RWPE1 (cell line): ENCODE data around the gene TANC2.
"Not testable (repeated sequence)": the region's sequence is repeated elsewhere in the genome, so short reads cannot be mapped to it uniquely, and the experiment has no call there.

ENCODE experiments used
- CTCF ChIA-PET: fragments of 350-600 bp; sonication (Branson Sonifier 250); formaldehyde crosslinking; extraction: SDS; loops from one replicate; lab custom pipeline; 2021; lab: Yijun Ruan, JAX
- POLR2A ChIA-PET: fragments of 400-600 bp; formaldehyde crosslinking; extraction: SDS; loops from one replicate; lab custom pipeline; 2020; ENCODE audit warnings: antibody characterized with exemption; ENCODE audit not compliant: low non-redundant PET; lab: Yijun Ruan, JAX
- DNase-seq: peaks from one replicate; pipeline ENCODE4 v3.0.0; 2012; ENCODE audit warnings: low spot score
- H3K27ac ChIP-seq: fragments of 450-650 bp; 2 replicates; pipeline ENCODE4 v1.5.1; 2017
- TF ChIP-seq, protein P1 (sequence below): fragments of 450-650 bp; conservative IDR thresholded peaks from 2 replicates; pipeline ENCODE4 v1.5.1; 2017; ENCODE audit warnings: low read depth, mild to moderate bottlenecking

Gene TANC2

GRCh38 chr17:62967205-62967529 lies 1.1 kb downstream of the TANC2 start:
- H3K27ac ChIP-seq: peak overlapping the region; percentile 95
- no peak for DNase-seq
- POLR2A ChIA-PET: no interaction called here
- CTCF ChIA-PET: interaction anchor here (0.6 to 1.5 kb wide), 2 partner anchors 288 to 437 kb away, joined by 3 to 5 read pairs; no protein-coding TSS in a partner anchor
- TF ChIP-seq, protein P1, sequence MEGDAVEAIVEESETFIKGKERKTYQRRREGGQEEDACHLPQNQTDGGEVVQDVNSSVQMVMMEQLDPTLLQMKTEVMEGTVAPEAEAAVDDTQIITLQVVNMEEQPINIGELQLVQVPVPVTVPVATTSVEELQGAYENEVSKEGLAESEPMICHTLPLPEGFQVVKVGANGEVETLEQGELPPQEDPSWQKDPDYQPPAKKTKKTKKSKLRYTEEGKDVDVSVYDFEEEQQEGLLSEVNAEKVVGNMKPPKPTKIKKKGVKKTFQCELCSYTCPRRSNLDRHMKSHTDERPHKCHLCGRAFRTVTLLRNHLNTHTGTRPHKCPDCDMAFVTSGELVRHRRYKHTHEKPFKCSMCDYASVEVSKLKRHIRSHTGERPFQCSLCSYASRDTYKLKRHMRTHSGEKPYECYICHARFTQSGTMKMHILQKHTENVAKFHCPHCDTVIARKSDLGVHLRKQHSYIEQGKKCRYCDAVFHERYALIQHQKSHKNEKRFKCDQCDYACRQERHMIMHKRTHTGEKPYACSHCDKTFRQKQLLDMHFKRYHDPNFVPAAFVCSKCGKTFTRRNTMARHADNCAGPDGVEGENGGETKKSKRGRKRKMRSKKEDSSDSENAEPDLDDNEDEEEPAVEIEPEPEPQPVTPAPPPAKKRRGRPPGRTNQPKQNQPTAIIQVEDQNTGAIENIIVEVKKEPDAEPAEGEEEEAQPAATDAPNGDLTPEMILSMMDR: no peak

DNA sequence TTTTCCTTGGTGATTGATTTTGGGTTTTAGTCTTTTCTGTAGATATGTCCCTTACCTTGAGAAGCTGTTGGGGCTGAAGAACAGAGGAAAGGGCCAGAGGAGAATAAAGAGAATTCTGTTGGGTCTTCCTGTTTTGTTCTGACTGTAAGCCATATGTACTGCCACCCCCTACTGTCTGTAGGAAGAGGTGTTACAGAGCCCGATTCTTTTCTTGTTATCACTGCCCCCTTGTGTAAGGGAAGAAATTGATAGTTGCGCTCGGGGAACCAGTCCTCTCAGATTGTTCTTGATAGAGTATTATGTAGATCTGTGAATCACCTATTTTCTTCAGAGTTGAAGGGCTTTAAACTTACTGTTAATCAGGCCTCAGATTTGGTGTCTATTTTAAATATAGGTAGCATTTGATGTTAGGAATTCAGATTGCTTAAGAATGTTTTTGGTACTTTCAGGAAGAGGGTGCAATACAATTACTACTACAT lies 2.4 kb downstream of the TANC2 start:
- TF ChIP-seq, protein P1: peak; percentile 97
- CTCF ChIA-PET: interaction anchor here (0.6 to 1.5 kb wide), 5 partner anchors 18 to 296 kb away, joined by 3 to 4 read pairs (median 3); no protein-coding TSS in a partner anchor
- POLR2A ChIA-PET: no interaction called here
- H3K27ac ChIP-seq: no peak overlapping the region
- DNase-seq: peak; percentile 96

DNA sequence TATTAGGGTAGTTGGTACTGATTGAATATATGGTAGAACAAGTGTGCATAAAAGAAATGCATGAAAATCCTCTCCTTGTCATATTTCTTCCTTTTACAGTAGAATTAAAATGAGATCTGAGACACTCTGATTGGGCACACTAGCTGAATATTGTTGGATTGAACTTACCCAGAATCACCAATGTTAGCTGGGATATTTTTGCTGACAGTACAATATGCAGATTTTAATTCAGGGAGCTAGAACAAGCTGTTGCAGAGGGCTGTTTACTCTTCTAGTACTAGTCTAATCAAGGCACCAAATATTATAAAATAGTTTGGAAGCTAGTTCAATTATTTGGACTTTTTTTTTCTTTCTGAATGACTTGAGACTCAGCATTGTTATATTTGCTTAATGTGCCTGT lies 4.6 kb downstream of the TANC2 start:
- TF ChIP-seq, protein P1: no peak
- ChIA-PET CTCF (interaction anchor here (1.1 kb wide), 1 partner anchor 436 kb away, joined by 3 read pairs; no protein-coding TSS in a partner anchor), POLR2A (no interaction called here)

DNA sequence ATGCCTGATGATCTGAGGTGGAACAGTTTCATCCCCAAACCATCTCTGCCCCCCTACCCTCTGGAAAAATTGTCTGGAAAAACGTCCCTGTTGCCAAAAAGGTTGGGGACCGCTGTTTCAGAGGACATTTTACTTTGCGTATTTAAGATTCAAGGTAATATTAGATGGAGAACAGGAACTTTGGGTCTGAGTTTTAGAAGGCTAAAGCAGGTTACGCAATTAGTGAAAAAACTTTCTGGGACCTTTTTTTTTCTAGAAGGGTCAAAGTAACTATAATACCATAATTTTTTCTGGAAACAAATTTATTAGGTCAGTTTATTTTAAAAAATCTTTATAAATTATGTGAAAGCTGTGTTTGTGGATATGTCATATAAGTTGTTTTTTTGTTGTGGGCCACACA lies 5.8 kb downstream of the TANC2 start:
- POLR2A ChIA-PET: no interaction called here
- DNase-seq: no peak
- peak overlapping the region; percentile 48; the same call in 1 of the 2 replicates for H3K27ac ChIP-seq
- CTCF ChIA-PET: interaction anchor here (0.7 kb wide), 1 partner anchor 559 kb away, joined by 5 read pairs; no protein-coding TSS in a partner anchor
- TF ChIP-seq, protein P1: no peak

More for the DNA sequence above, 4.6 kb downstream of the TANC2 start:
- H3K27ac ChIP-seq: no peak overlapping the region
- no peak for DNase-seq

DNA sequence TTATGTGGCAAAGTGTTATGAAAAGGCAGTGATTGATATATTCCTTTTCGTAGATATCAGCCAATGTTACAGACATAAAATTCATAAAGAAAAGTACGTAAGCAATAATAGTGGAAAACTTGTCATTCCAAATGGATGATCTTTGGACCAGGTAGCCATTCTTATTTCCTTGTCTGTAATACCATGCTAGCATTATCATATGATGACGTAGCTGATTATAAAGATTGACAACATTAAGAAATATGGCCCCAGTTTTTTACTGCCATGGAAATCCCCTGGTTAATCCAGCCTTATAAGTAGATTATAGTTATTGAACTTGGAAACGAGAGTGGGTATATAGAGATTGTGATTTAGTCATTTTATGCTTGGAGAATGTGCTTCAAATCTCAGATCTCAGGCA lies 8.8 kb downstream of the TANC2 start:
- DNase-seq: no peak
- CTCF ChIA-PET: no interaction called here
- TF ChIP-seq, protein P1: no peak
- no peak overlapping the region for H3K27ac ChIP-seq
- POLR2A ChIA-PET: no interaction called here

- no peak for DNase-seq
- ChIA-PET CTCF (interaction anchor here (0.8 kb wide), 1 partner anchor 9 kb away, joined by 3 read pairs; no protein-coding TSS in a partner anchor), POLR2A (no interaction called here)
- TF ChIP-seq, protein P1: no peak
- H3K27ac ChIP-seq: no peak overlapping the region
Observed at GRCh38 chr17:62975206-62975605, 9.2 kb downstream of the TANC2 start.

DNA sequence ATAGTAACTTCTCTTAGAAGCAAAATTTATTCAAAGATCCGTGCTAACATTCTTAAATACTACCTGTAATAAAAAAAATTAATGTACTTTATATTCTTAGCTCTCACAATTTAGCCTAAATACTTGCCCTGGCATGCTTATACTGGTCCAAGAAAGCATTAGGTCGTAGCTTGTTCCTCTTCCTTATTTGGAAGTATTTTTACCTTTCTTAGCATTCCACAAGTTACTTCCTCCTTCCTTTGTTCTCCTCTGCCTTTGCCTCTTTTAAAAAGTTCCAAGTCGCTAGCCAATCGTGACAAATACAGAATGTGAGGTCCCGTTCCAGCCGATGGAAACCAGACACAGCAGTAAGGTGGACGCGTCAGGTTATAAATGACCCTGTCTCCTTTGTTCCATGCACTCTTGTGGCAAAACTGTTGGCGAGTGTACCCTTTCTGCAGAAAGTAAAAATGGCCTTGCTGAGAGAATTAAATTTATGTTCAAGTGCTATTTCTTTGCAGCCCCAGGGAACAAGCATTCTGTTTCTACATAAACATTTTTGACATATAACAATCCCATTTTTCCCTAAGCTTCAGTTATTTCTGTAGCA lies 10.7 kb downstream of the TANC2 start:
- CTCF ChIA-PET: interaction anchor here (0.5 to 0.7 kb wide), 3 partner anchors 41 to 302 kb away, joined by 3 to 4 read pairs (median 3); no protein-coding TSS in a partner anchor
- POLR2A ChIA-PET: not testable (repeated sequence)

More for the DNA sequence above, 10.7 kb downstream of the TANC2 start:
- DNase-seq, H3K27ac ChIP-seq: not testable (repeated sequence)
